Measurements from ENCODE around the gene HELQ.
"Not testable (repeated sequence)": the region's sequence is repeated elsewhere in the genome, so short reads cannot be mapped to it uniquely, and the experiment has no call there.

The HELQ gene

DNA sequence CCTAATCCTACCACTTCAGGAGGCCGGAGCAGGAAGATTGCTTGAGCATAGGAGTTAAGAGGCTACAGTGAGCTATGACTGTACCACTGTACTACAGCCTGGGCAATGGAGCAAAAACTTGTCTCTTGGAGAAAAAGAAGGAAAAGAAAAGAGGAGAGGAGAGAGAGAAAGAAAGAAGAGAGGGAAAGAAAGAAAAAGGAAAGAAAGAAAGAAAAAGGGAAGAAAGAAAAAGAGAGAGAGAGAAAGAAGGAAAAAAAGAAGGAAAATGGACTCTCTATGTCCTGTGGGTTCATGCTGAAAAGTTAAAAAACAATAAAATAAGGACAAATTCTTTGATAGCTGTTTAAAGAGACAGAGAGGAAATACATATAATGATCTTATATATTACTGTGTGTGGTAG, 42.6 kb upstream of the HELQ start:
- DNase-seq, result no peak
- TF ChIP-seq, protein P1, sequence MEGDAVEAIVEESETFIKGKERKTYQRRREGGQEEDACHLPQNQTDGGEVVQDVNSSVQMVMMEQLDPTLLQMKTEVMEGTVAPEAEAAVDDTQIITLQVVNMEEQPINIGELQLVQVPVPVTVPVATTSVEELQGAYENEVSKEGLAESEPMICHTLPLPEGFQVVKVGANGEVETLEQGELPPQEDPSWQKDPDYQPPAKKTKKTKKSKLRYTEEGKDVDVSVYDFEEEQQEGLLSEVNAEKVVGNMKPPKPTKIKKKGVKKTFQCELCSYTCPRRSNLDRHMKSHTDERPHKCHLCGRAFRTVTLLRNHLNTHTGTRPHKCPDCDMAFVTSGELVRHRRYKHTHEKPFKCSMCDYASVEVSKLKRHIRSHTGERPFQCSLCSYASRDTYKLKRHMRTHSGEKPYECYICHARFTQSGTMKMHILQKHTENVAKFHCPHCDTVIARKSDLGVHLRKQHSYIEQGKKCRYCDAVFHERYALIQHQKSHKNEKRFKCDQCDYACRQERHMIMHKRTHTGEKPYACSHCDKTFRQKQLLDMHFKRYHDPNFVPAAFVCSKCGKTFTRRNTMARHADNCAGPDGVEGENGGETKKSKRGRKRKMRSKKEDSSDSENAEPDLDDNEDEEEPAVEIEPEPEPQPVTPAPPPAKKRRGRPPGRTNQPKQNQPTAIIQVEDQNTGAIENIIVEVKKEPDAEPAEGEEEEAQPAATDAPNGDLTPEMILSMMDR (IDR thresholded peaks at IDR 0.05; ENCODE audit: low read depth, low read length), result no peak
- H3K9me3 ChIP-seq, result no peaks in the 10 kb centered on the region

DNA sequence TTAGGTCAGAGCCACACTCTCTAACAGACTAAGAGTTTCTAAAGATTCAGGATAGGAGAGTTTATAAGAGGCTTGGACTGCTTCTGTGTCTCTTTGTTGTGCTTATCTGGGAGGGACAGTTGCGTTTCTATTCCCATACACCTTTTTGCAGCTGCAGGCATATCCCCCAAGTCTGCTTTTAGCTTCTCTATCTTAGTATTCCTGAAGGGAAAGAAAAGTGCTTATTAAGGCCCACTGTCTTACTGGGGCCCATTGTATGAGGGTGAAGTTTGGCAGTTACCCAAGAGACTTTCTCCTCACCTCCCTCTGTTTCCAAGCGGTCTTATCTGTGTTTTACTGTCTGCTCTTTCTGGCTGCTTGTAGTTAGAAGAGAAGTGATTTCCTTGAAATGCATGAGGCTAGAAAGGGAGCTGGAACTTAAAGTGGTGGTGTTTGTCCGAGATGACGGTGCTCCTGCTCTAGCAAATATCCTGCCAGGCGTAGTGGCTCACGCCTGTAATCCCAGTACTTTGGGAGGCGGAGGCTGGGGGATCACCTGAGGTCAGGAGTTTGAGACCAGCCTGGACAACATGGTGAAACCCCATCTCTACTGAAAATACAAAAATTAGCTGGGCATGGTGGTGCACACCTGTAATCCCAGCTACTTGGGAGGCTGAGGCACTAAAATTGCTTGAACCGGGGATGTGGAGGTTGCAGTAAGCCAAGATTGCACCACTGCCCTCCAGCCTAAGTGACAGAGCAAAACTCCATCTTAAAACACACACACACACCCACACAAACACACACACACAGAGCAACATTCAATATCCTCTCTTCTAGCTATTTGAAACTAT, 40.7 kb upstream of the HELQ start:
- not testable (repeated sequence) for H3K4me1 ChIP-seq; H3K9me3 ChIP-seq; DNase-seq; H3K36me3 ChIP-seq; H3K27me3 ChIP-seq; H3K4me3 ChIP-seq (ENCODE audit: low read depth, low read length)

More for the DNA sequence above, 42.6 kb upstream of the HELQ start:
- no peaks in the 10 kb centered on the region for H3K4me1 ChIP-seq
- H3K4me3 ChIP-seq (ENCODE audit: low read depth, low read length), result no peak overlapping the region
- H3K27me3 ChIP-seq, result no peaks in the 10 kb centered on the region
- no peaks in the 10 kb centered on the region for H3K36me3 ChIP-seq

DNA sequence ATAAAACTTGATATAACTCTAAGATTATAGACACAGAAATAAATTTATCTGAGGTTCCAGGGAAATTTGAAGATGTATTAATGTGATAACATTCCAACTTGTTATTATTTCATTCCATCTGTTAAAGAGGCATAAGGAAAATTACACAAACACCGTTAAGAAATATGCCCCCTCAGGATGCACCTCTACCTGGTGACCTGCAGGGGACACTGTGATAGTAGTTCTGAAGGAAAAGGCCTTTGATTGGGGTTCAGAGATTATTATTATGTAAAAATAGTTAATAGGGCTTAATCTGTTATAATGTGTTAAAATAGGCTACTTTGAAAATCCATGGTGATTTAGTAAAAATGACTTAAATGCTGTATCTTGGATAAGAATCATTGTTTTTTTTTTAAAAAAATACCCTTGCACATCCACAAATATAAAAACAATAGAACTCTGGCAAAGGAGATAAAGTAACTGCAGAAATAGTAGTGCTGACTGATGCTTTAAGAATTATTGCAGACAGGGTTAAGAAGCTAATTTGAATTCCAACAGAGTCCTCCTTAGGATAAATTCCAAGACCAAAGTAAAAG, 35.3 kb upstream of the HELQ start:
- no peaks in the 10 kb centered on the region for H3K9me3 ChIP-seq
- peaks cover 4% of the 10 kb centered on the region; the same call in 1 of the 2 replicates for H3K4me1 ChIP-seq
- no peak overlapping the region for H3K4me3 ChIP-seq (ENCODE audit: low read depth, low read length)
- DNase-seq, result peak; percentile 20
- TF ChIP-seq, protein P1 (IDR thresholded peaks at IDR 0.05; ENCODE audit: low read depth, low read length), result peak; percentile 92
- no peaks in the 10 kb centered on the region for H3K36me3 ChIP-seq
- H3K27me3 ChIP-seq, result no peaks in the 10 kb centered on the region

DNA sequence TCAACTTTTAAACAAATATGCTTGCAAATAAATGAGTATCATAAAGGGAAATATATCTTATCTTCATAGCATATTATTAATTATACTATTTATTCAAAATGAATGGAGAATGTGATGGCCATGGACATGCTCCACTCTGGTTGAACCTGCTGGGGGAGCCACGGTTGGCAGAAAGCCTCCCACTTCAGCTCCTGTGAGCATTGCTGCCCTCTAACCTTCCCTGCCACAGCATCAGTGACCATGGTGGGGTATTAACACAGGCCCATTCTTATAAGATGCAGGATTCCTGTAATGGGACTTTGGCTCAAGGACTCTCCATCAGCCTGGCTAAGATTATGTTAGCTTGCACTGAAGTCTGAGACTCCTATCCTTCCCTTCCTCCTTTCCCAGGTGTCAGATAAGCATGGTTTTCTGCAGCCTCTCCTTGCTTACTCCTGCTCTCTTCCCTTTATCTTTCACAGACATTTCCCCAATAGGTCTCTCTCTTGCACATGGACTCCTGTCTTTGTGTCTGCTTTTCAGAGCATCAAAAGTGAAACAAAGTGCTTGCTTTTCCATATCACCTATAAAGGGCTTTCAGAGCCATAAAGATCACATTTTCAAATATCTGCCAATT, 34.2 kb upstream of the HELQ start:
- TF ChIP-seq, protein P1 (IDR thresholded peaks at IDR 0.05; ENCODE audit: low read depth, low read length), result no peak
- Histone ChIP-seq H3K27me3 (no peaks in the 10 kb centered on the region), H3K36me3 (no peaks in the 10 kb centered on the region), H3K4me1 (peaks cover 8% of the 10 kb centered on the region; the same call in 1 of the 2 replicates), H3K4me3 (ENCODE audit: low read depth, low read length) (no peak overlapping the region), H3K9me3 (no peaks in the 10 kb centered on the region)
- DNase-seq, result no peak

DNA sequence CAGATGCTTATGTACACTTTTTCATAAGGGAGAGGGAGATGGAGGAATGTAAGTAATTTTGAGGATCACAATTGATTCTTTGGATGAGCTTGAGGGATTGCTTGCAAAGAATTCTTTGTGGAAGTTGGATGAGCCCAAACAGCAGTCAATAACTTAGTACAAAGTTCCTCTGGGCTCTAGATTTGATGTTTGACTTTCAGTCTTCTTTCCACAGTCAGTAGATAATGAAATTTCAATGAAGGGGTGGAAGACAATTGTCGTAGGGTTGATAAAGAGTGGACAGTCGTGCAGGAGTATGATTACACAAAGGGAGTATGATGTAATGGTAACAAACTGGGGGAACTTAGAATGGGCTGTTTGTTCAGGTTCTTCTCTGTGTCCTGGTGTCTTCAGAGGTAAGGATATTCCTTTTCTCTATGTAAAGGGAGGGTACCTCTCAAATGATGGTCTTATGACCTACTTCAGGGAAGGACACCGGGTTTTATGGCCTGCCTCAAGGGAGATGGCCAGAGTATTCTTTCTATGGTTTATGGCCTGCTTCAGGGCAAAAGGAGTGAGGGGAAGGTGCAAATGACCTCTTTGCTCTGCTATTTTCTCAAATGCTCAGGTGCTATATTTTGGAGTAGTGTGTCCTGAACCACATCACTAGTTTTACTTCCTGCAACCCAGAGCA, 31.0 kb upstream of the HELQ start:
- Histone ChIP-seq H3K36me3 (no peaks in the 10 kb centered on the region), H3K9me3 (no peaks in the 10 kb centered on the region), H3K4me1 (peaks cover 8% of the 10 kb centered on the region; the same call in 1 of the 2 replicates), H3K4me3 (ENCODE audit: low read depth, low read length) (no peak overlapping the region), H3K27me3 (no peaks in the 10 kb centered on the region)
- TF ChIP-seq, protein P1 (IDR thresholded peaks at IDR 0.05; ENCODE audit: low read depth, low read length), result no peak
- no peak for DNase-seq
